Heart left ventricle (tissue), 16 donors: ENCODE measurements around the gene RNF13. TPM values are rescaled to one million over a fixed set of nuclear protein-coding genes. Genes with fewer than 3 reads are reported as not detected.
A peak's percentile ranks its signal among the peaks of the same experiment; 100 is the strongest.

Source experiments
- ATAC-seq, 4 donors: fragments of 200-7000 bp; cut with Tn5 transposase; one replicate each; pipeline ENCODE4 v1.9.1; 2020 to 2022; ENCODE audit warnings: moderate library complexity in 4 of 4, mild to moderate bottlenecking in 3 of 4, moderate number of reproducible peaks in 1 of 4
- DNase-seq, 5 donors: peaks; one replicate each; pipeline ENCODE4 v3.0.0-alpha.2; 2020
- H3K27ac ChIP-seq, 12 donors: fragments of 200-600 bp; sonication (generic) in 4 of 12; one replicate each; pipeline versions ENCODE4 v1.5.0 to v1.8.0; 2016 to 2022; ENCODE audit warnings: mild to moderate bottlenecking in 2 of 12
- H3K27me3 ChIP-seq, 9 donors: fragments of 200-600 bp; sonication (generic) in 2 of 9; one replicate each; pipeline versions ENCODE4 v1.5.1 to v1.8.0; 2016 to 2022; ENCODE audit warnings: mild to moderate bottlenecking in 3 of 9
- H3K36me3 ChIP-seq, 9 donors: fragments of 200-600 bp; sonication (generic) in 2 of 9; one replicate each; pipeline versions ENCODE4 v1.5.0 to v1.8.0; 2018 to 2022; ENCODE audit warnings: mild to moderate bottlenecking in 2 of 9
- H3K4me1 ChIP-seq, 12 donors: fragments of 200-600 bp; sonication (generic) in 4 of 12; one replicate each; pipeline versions ENCODE4 v1.5.0 to v1.8.0; 2016 to 2022; ENCODE audit warnings: mild to moderate bottlenecking in 3 of 12
- H3K4me3 ChIP-seq, 12 donors: fragments of 200-600 bp; sonication (generic) in 4 of 12; one replicate each; pipeline versions ENCODE4 v1.5.0 to v1.8.0; 2017 to 2022; ENCODE audit warnings: mild to moderate bottlenecking in 9 of 12, moderate library complexity in 4 of 12
- H3K9me3 ChIP-seq, 12 donors: fragments of 200-600 bp; sonication (generic) in 4 of 12; one replicate each; pipeline versions ENCODE4 v1.5.0 to v1.8.0; 2016 to 2022; ENCODE audit warnings: mild to moderate bottlenecking in 1 of 12
- CTCF ChIP-seq, 12 donors: fragments of 200-600 bp; sonication (generic) in 4 of 12; IDR thresholded peaks; one replicate each; pipeline versions ENCODE4 v1.5.0 to v1.8.0; 2018 to 2022; ENCODE audit warnings: antibody characterized with exemption in 12 of 12, mild to moderate bottlenecking in 5 of 12
- POLR2A ChIP-seq, 2 donors: fragments of 450-650 bp; IDR thresholded peaks; one replicate each; pipeline ENCODE4 v1.6.1; 2017; ENCODE audit warnings: antibody characterized with exemption in 2 of 2, mild to moderate bottlenecking in 2 of 2, moderate library complexity in 2 of 2
- WGBS, 4 donors: extraction: QIAGEN DNeasy Blood & Tissue Kit in 2 of 4; methylation state at CpG; one replicate each; pipeline versions ENCODE4 v1.1.5 to v1.1.7; 2013 to 2018; 5-methylcytosine and 5-hydroxymethylcytosine counted together
- intact Hi-C, 10 donors: fragments of 100-400 bp; cut with DNase I; formaldehyde crosslinking; loops; one replicate each; pipeline versions ENCODE4 v1.11.1 to v1.14.2; 2022
- polyA plus RNA-seq, 2 donors: library from polyadenylated mRNA; stranded (reverse); fragments of 200-250 nt; gene quantifications; one replicate each; pipeline ENCODE4 v1.2.3, GENCODE V29; 2013
- total RNA-seq, 9 donors: library from RNA; depleted of rRNA in 2 of 9; stranded (reverse); fragments of >200 nt in 2 of 9; fragmentation: NEBNext Ultra II Directional in 3 of 9; extraction: Animal tissue kit (Norgen Biotek cat#: 25700) in 3 of 9; gene quantifications; one replicate each; pipeline versions ENCODE4 v1.1.0 to v1.2.4, GENCODE V29; 2016 to 2023
- donor health status: ischemic (EF 13 %, LVEDD 7.1; RV severe dilation, severe dysfunction).
- donor health status: healthy with polysubstance abuse.
- donor health status: DM: no; HTN: yes; CAD: no.
- donor health status: DM: no; HTN: no; CAD: no.
- donor health status: ischemic (EF 25% LVEDD 6.9; RV normal size, moderate dysfunction).
- donor health status: ischemic (EF 25% LVEDD 5.7; RV mildly dilated, moderate dysfunction).
- donor health status: healthy.
- donor health status: DM: yes; HTN: yes; CAD: no.
- donor health status: ischemic (EF 35%, LVEDD 5.7; RV mildly dilated, moderate dysfunction).
- donor health status: nonischemic (EF 11% LVEDD 7.7; RV severe dilation, severe dysfunction).
- donor health status: DM: yes; HTN: yes; CAD: no.
- donor health status: PGD.
- donor health status: ischemic (EF 29% LVEDD 5.4; RV normal size, mild dysfunction).
- donor health status: nonischemic (EF 23%, LVEDD 6.1; RV moderate dilation, normal function).

The RNF13 gene
- total and polyA plus RNA-seq, 11 donors: 21.4 to 77.6 (median 55.1) TPM

- H3K4me1 ChIP-seq: peaks cover 0 to 58% (median 27%) of the 10 kb centered on the region in 12 donors
- intact Hi-C loops: no loop called here
- no peaks in the 10 kb centered on the region for H3K9me3 ChIP-seq
- no peak for DNase-seq
- H3K36me3 ChIP-seq: peaks cover 0 to 30% (median 6%) of the 10 kb centered on the region in 9 donors
- H3K4me3 ChIP-seq: no peak overlapping the region
- TF ChIP-seq POLR2A (IDR thresholded peaks at IDR 0.05) (no peak), CTCF (IDR thresholded peaks at IDR 0.05) (no peak)
- no peak for ATAC-seq
- H3K27ac ChIP-seq: no peak overlapping the region
- WGBS, 4 donors: 91 to 96% (median 93%) methylated on average over 2 of the region's 2 CpGs
- H3K27me3 ChIP-seq: no peaks in the 10 kb centered on the region
These were observed 82.8 kb downstream of the RNF13 start for GRCh38 chr3:149895769-149896168.

GRCh38 chr3:149898771-149899170 lies 85.8 kb downstream of the RNF13 start:
- Histone ChIP-seq H3K27me3 (no peaks in the 10 kb centered on the region), H3K27ac (peak overlapping the region; percentile 31 to 79 (median 63)), H3K9me3 (no peaks in the 10 kb centered on the region), H3K4me3 (no peak overlapping the region), H3K36me3 (peaks cover 0 to 30% (median 6%) of the 10 kb centered on the region in 9 donors), H3K4me1 (peaks cover 0 to 29% (median 14%) of the 10 kb centered on the region in 12 donors)
- DNase-seq (peak in 3 of 5 donors; percentile 17 to 28 (median 20)), ATAC-seq (peak; percentile 91 to 98 (median 95))
- 37 to 38% (median 38%) methylated on average over 2 of the region's 2 CpGs for WGBS, 4 donors
- TF ChIP-seq POLR2A (IDR thresholded peaks at IDR 0.05): no peak
- no peak for TF ChIP-seq CTCF (IDR thresholded peaks at IDR 0.05)
- intact Hi-C loops: no loop called here

DNA sequence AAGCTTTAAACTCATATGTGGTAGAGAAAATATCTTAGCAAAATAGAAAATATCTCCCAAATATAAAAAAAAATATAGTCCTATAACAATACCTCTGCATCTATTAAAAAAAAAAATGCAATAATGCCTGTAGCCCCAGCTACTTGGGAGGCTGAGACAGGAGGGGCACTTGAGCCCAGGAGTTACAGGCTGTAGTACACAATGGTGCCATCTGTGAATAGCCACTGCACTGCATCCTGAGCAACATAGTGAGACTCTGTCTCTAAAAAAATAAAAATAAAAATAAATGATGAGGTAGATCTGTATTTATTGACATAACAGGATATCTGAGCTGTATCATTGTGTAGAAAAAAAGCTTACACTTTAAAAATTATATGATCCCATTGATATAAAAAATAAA lies 87.3 kb downstream of the RNF13 start:
- intact Hi-C loops: no loop called here
- TF ChIP-seq POLR2A (IDR thresholded peaks at IDR 0.05): no peak
- Histone ChIP-seq H3K9me3 (no peaks in the 10 kb centered on the region), H3K36me3 (peaks cover 0 to 42% (median 6%) of the 10 kb centered on the region in 9 donors), H3K4me1 (peaks cover 0 to 17% (median 5%) of the 10 kb centered on the region in 12 donors), H3K27me3 (no peaks in the 10 kb centered on the region), H3K4me3 (no peak overlapping the region), H3K27ac (no peak overlapping the region)
- no peak for DNase-seq
- ATAC-seq: no peak

- intact Hi-C loops: no loop called here
- Histone ChIP-seq H3K4me3 (no peak overlapping the region), H3K4me1 (peaks cover 0 to 17% (median 5%) of the 10 kb centered on the region in 12 donors), H3K9me3 (no peaks in the 10 kb centered on the region), H3K27me3 (no peaks in the 10 kb centered on the region), H3K36me3 (peaks cover 0 to 29% (median 4%) of the 10 kb centered on the region in 9 donors), H3K27ac (no peak overlapping the region)
- DNase-seq (no peak), ATAC-seq (no peak)
- TF ChIP-seq CTCF (IDR thresholded peaks at IDR 0.05) (no peak), POLR2A (IDR thresholded peaks at IDR 0.05) (no peak)
These were observed 88.8 kb downstream of the RNF13 start for GRCh38 chr3:149901770-149902169.

DNA sequence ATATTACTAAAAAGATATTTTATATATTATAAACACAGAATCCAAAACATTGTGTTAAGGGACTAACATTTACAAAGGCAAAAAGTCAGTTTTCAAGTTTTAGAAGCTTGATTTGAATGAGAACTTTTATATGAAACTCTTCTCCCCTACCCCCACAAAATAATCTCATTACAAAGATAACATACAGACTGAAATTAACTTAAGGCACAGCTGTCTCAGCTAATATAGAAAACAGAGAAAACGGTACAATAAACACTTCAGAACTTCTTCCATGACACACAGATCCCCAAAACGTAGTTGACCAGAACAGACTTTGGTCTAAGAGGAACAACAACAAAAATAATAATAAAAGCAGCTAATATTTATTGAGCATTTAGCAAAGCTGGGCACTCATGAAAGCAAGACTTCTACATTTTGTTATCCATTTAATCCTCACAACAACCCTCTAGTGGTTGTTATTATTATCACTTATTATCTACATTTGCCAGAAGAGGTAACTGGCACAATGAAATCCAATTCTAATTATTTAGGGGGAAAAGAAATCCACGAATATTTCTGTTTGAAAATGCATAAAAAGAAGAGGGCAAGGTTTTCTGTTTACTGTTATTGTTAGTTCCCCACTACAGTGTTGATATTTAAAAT lies 89.6 kb downstream of the RNF13 start:
- intact Hi-C loops: no loop called here
- no peak overlapping the region for H3K4me3 ChIP-seq
- TF ChIP-seq CTCF (IDR thresholded peaks at IDR 0.05) (peak in 7 of 12 donors; percentile 10 to 36 (median 20)), POLR2A (IDR thresholded peaks at IDR 0.05) (no peak)
- no peak for DNase-seq
- no peak for ATAC-seq
- no peaks in the 10 kb centered on the region for H3K27me3 ChIP-seq
- WGBS, 4 donors: 76 to 81% (median 77%) methylated on average over 3 of the region's 3 CpGs
- H3K4me1 ChIP-seq: peaks cover 0 to 17% (median 5%) of the 10 kb centered on the region in 12 donors
- H3K36me3 ChIP-seq: peaks cover 0 to 29% (median 0%) of the 10 kb centered on the region in 9 donors
- H3K9me3 ChIP-seq: no peaks in the 10 kb centered on the region
- H3K27ac ChIP-seq: no peak overlapping the region
